PFSK-1 (cell line): ENCODE data around the gene FGFR2.

Experiments
- FOXP2 ChIP-seq: optimal IDR thresholded peaks from 2 replicates; pipeline ENCODE3; 2011; ENCODE audit warnings: borderline replicate concordance, control low read depth, inconsistent platforms; ENCODE audit not compliant: insufficient read depth; ENCODE audit errors: extremely low read length, extremely low read depth
- POLR2AphosphoS5 ChIP-seq: IDR thresholded peaks from 2 replicates; pipeline ENCODE4 v1.6.1; 2012; ENCODE audit warnings: low read depth, mild to moderate bottlenecking, control low read depth, low read length, moderate library complexity
- SIN3A ChIP-seq: IDR thresholded peaks from 2 replicates; pipeline ENCODE4 v1.6.1; 2012; ENCODE audit warnings: mild to moderate bottlenecking, low read length, moderate library complexity, borderline replicate concordance; ENCODE audit not compliant: insufficient read depth
- TAF1 ChIP-seq: IDR thresholded peaks from 2 replicates; pipeline ENCODE4 v1.6.1; 2012; ENCODE audit warnings: low read length, control low read depth, borderline replicate concordance; ENCODE audit not compliant: insufficient read depth
- TF ChIP-seq, protein P1 (sequence below), 2 experiments: IDR thresholded peaks; 2 replicates each; pipeline versions ENCODE4 v1.6.1 to v1.8.0; 2011 to 2012; ENCODE audit warnings: low read depth in 2 of 2, low read length in 2 of 2, control low read depth in 1 of 2, inconsistent platforms in 1 of 2, mild to moderate bottlenecking in 1 of 2, moderate library complexity in 1 of 2; ENCODE audit not compliant: insufficient read depth in 1 of 2

DNA sequence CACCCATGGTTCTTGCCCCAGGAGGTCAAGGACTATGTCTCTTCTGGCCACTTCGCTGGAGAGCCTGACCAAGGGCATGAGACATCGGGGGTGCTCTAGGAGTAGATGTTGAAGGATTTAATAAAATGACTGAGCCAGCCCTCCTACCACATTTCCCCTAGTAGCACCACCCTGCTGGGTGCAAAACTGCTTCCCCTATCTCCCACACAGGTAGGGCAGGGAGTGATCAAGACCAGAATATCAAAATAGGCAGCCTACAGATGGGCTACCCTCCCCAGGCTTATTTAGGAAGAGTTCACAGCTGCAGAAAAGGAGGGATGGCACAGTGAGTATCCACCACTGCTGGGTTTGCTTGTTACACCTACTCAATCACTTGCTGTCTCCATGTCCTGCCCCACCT is 103.9 kb downstream of the FGFR2 start:
- TF ChIP-seq POLR2AphosphoS5 = no peak
- TF ChIP-seq, protein P1, sequence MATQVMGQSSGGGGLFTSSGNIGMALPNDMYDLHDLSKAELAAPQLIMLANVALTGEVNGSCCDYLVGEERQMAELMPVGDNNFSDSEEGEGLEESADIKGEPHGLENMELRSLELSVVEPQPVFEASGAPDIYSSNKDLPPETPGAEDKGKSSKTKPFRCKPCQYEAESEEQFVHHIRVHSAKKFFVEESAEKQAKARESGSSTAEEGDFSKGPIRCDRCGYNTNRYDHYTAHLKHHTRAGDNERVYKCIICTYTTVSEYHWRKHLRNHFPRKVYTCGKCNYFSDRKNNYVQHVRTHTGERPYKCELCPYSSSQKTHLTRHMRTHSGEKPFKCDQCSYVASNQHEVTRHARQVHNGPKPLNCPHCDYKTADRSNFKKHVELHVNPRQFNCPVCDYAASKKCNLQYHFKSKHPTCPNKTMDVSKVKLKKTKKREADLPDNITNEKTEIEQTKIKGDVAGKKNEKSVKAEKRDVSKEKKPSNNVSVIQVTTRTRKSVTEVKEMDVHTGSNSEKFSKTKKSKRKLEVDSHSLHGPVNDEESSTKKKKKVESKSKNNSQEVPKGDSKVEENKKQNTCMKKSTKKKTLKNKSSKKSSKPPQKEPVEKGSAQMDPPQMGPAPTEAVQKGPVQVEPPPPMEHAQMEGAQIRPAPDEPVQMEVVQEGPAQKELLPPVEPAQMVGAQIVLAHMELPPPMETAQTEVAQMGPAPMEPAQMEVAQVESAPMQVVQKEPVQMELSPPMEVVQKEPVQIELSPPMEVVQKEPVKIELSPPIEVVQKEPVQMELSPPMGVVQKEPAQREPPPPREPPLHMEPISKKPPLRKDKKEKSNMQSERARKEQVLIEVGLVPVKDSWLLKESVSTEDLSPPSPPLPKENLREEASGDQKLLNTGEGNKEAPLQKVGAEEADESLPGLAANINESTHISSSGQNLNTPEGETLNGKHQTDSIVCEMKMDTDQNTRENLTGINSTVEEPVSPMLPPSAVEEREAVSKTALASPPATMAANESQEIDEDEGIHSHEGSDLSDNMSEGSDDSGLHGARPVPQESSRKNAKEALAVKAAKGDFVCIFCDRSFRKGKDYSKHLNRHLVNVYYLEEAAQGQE (IDR thresholded peaks at IDR 0.05; ENCODE audit: insufficient read depth in 1 of 2, low read depth in 2 of 2, low read length in 2 of 2) = no peak
- TF ChIP-seq SIN3A = no peak
- no peak for TF ChIP-seq TAF1
- no peak for TF ChIP-seq FOXP2
